Coronary artery (tissue), 2 donors: ENCODE measurements around the gene DAP3.
A peak's percentile ranks its signal among the peaks of the same experiment; 100 is the strongest.
"Not testable (repeated sequence)": the region's sequence is repeated elsewhere in the genome, so short reads cannot be mapped to it uniquely, and the experiment has no call there.

Experiments used
- DNase-seq: peaks from one replicate; pipeline ENCODE4 v3.0.0-alpha.2; 2017; ENCODE audit warnings: low spot score
- H3K27ac ChIP-seq, 2 donors: fragments of 200-600 bp; sonication (generic); one replicate each; pipeline ENCODE4 v1.5.1; 2016 to 2019
- H3K4me3 ChIP-seq: fragments of 200-600 bp; sonication (generic); 2 replicates; pipeline ENCODE4 v1.5.1; 2016; ENCODE audit warnings: mild to moderate bottlenecking, moderate library complexity
- TF ChIP-seq, protein P1 (sequence below): fragments of 200-600 bp; sonication (generic); IDR thresholded peaks from one replicate; pipeline ENCODE4 v1.5.1; 2019; ENCODE audit warnings: antibody characterized with exemption

DAP3 gene

DNA sequence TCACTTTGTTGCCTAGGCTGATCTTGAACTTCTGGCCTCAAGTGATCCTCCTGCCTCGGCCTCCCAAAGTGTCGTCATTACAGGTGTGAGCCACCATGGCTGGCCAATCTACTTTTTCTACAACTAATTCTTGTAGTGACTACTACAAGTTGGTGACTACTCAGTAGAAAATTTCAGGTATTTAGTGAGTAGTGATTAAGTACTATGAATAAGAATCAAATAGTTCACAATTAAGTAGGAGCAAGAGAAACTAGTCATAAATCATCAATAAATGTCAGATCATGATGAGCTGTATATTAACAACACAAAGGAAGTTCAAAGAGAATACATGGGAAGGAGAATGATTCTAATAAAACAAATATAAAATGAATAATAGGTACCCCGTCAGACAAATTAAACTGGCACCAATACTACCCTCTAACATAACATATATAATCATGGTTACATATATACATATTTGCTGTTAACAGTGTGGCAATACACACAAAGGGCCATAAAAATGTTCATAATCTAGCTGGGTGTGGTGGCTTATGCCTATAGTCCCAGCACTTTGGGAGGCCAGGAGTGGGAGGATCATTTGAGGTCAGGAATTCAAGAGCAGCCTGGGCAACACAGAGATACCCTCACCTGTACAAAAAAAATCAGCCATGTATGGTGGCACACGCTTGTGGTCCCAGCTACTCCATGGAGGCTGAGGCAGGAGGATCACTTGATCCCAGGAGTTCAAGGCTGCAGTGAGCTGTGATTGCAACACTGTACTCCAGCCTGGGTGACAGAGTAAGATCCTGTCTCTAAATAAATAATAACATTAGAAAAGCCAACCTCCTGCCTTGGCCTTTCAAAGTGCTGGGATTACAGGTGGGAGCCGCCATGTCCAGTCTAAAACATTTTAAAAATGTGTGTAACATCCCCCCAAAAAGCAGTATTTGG lies 19.4 kb upstream of the DAP3 start:
- DNase-seq, result no peak
- H3K4me3 ChIP-seq, result no peak overlapping the region
- TF ChIP-seq, protein P1, sequence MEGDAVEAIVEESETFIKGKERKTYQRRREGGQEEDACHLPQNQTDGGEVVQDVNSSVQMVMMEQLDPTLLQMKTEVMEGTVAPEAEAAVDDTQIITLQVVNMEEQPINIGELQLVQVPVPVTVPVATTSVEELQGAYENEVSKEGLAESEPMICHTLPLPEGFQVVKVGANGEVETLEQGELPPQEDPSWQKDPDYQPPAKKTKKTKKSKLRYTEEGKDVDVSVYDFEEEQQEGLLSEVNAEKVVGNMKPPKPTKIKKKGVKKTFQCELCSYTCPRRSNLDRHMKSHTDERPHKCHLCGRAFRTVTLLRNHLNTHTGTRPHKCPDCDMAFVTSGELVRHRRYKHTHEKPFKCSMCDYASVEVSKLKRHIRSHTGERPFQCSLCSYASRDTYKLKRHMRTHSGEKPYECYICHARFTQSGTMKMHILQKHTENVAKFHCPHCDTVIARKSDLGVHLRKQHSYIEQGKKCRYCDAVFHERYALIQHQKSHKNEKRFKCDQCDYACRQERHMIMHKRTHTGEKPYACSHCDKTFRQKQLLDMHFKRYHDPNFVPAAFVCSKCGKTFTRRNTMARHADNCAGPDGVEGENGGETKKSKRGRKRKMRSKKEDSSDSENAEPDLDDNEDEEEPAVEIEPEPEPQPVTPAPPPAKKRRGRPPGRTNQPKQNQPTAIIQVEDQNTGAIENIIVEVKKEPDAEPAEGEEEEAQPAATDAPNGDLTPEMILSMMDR, result no peak
- H3K27ac ChIP-seq, result no peak overlapping the region

GRCh38 chr1:155671750-155672149 lies 17.1 kb upstream of the DAP3 start:
- H3K4me3 ChIP-seq, result no peak overlapping the region
- H3K27ac ChIP-seq, result no peak overlapping the region
- no peak for DNase-seq
- TF ChIP-seq, protein P1, result no peak

- H3K4me3 ChIP-seq, result no peak overlapping the region
- DNase-seq, result no peak
- no peak overlapping the region for H3K27ac ChIP-seq
- TF ChIP-seq, protein P1, result no peak
Observed at GRCh38 chr1:155673003-155673402, 15.9 kb upstream of the DAP3 start.

DNA sequence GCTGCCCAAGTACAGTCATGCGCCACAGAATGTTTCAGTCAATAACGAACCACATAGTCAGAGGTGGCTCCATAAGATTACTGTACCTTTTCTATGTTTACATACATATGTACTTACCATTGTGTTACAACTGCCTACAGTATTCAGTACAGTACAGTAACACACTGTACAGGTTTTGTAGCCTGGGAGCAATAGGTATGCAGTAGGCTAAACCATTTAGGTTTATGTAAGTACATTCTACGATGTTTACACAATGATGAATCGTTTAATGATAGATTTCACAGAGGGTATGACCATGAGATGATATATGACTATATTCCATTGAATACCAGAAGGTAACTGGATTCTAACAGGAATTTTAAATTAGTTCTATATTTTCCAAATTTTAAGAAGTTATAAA lies 10.9 kb upstream of the DAP3 start:
- H3K27ac ChIP-seq, result no peak overlapping the region
- no peak overlapping the region for H3K4me3 ChIP-seq
- TF ChIP-seq, protein P1, result no peak
- DNase-seq, result no peak

GRCh38 chr1:155678992-155679391 lies 9.9 kb upstream of the DAP3 start:
- H3K27ac ChIP-seq, result not testable (repeated sequence)

GRCh38 chr1:155680531-155680930 lies 8.4 kb upstream of the DAP3 start:
- no peak for DNase-seq

More at GRCh38 chr1:155678992-155679391, 9.9 kb upstream of the DAP3 start:
- not testable (repeated sequence) for DNase-seq, H3K4me3 ChIP-seq

GRCh38 chr1:155681776-155682175 lies 7.1 kb upstream of the DAP3 start:
- Histone ChIP-seq H3K27ac (no peak overlapping the region), H3K4me3 (no peak overlapping the region)
- DNase-seq, result no peak
- TF ChIP-seq, protein P1, result no peak

More at GRCh38 chr1:155680531-155680930, 8.4 kb upstream of the DAP3 start:
- Histone ChIP-seq H3K4me3 (no peak overlapping the region), H3K27ac (no peak overlapping the region)
- TF ChIP-seq, protein P1, result no peak

DNA sequence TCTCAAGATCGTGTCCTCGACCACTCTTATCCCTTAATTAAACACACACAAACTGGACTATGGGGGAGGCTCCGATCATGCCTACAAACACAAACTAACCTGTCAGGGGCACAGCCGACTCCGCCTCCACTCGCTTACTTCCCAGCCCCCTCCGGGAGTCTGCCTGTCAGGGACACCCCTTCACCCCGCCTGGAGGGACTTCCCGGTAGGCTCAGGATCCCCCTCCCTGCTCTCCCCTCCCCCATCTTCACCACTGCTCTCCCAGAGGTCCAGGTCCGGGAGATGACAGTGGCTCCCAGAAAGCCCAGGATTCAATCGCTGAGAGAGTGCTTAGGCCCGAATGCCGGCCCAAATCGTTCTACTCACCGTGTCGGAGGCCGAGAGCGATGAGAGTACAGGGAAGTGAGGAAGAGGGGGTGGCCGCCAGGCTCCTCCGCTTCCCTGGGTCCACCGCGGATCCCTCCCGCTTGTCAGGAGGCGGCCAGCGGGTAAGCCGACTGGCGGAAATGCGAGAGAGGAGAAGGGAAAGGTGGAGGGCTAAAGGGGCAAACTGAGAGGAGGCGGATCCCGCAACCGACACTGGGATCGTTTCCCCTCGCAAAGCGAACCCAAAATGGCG lies 1.1 kb upstream of the DAP3 start:
- H3K4me3 ChIP-seq, result peak overlapping the region; percentile 99
- not testable (repeated sequence) for DNase-seq
- H3K27ac ChIP-seq, result peak overlapping the region; percentile 90 to 100
